GM18868 (cell line): ENCODE data around the gene SLC41A1.
"Not testable (repeated sequence)": the region's sequence is repeated elsewhere in the genome, so short reads cannot be mapped to it uniquely, and the experiment has no call there.

Source experiments
- ATAC-seq: cut with Tn5 transposase; IDR thresholded peaks from one replicate; pipeline ENCODE4 v1.9.1; 2021; ENCODE audit warnings: mild to moderate bottlenecking, moderate library complexity; ENCODE audit not compliant: unreplicated experiment

SLC41A1 gene

GRCh38 chr1:205823260-205823659 is 10.3 kb upstream of the SLC41A1 start:
- not testable (repeated sequence) for ATAC-seq

GRCh38 chr1:205822397-205822796 is 9.4 kb upstream of the SLC41A1 start:
- no peak for ATAC-seq

GRCh38 chr1:205817988-205818387 is 5.0 kb upstream of the SLC41A1 start:
- no peak for ATAC-seq

- no peak for ATAC-seq
Measured at GRCh38 chr1:205817364-205817763, 4.4 kb upstream of the SLC41A1 start.

- ATAC-seq = no peak
Measured at GRCh38 chr1:205813755-205814058, 709 bp upstream of the SLC41A1 start.

- no peak for ATAC-seq
Measured at GRCh38 chr1:205812271-205812877, 624 bp downstream of the SLC41A1 start.

GRCh38 chr1:205811660-205812059 is 1.3 kb downstream of the SLC41A1 start:
- no peak for ATAC-seq

- ATAC-seq = no peak
Measured at GRCh38 chr1:205810448-205811157, 2.4 kb downstream of the SLC41A1 start.

- no peak for ATAC-seq
Measured at GRCh38 chr1:205809942-205810345, 3.1 kb downstream of the SLC41A1 start.

- no peak for ATAC-seq
Measured at GRCh38 chr1:205809469-205809868, 3.5 kb downstream of the SLC41A1 start.

GRCh38 chr1:205805082-205805711 is 7.8 kb downstream of the SLC41A1 start:
- ATAC-seq = no peak

GRCh38 chr1:205804605-205805004 is 8.4 kb downstream of the SLC41A1 start:
- no peak for ATAC-seq

- ATAC-seq = no peak
Measured at GRCh38 chr1:205803986-205804385, 9.0 kb downstream of the SLC41A1 start.

GRCh38 chr1:205802060-205802459 is 10.9 kb downstream of the SLC41A1 start:
- ATAC-seq = no peak

GRCh38 chr1:205800981-205801703 is 11.9 kb downstream of the SLC41A1 start:
- no peak for ATAC-seq

- ATAC-seq = no peak
Measured at GRCh38 chr1:205800427-205800826, 12.6 kb downstream of the SLC41A1 start.

- no peak for ATAC-seq
Measured at GRCh38 chr1:205798577-205798976, 14.4 kb downstream of the SLC41A1 start.

- ATAC-seq = no peak
Measured at GRCh38 chr1:205797168-205797567, 15.8 kb downstream of the SLC41A1 start.

- no peak for ATAC-seq
Measured at GRCh38 chr1:205794011-205794730, 18.8 kb downstream of the SLC41A1 start.

- no peak for ATAC-seq
Measured at GRCh38 chr1:205792961-205793673, 19.9 kb downstream of the SLC41A1 start.
